ENCODE data around the gene PCDHA2.
"Not testable (repeated sequence)": the region's sequence is repeated elsewhere in the genome, so short reads cannot be mapped to it uniquely, and the experiment has no call there.

The PCDHA2 gene

DNA sequence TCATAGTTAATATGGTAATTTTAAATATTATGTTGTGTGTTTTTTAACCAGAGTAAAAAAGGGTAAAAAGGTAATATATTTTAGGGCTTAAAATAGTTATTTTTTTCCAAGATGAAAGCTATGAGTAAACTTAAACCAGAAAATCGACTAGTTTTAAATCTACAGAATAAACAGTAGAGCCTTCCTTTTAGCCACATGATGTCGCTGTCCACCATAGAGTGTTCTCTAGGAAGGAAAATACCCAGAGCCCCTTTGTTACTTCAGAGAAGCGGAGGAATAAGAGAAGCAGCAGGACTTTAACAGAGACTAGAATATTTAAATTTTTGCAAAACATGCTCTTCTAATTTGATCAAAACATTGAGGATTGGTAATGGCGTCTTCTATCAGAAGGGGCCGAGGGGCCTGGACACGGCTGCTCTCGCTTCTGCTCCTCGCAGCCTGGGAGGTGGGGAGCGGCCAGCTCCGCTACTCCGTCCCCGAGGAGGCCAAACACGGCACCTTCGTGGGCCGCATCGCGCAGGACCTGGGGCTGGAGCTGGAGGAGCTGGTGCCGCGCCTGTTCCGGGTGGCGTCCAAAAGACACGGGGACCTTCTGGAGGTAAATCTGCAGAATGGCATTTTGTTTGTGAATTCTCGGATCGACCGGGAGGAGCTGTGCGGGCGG, at the start of gene PCDHA2:
TSS of gene PCDHA2 (plus strand) at position 258 of the 664 bp plus-strand sequence.
- DNase-seq = no peak

DNA sequence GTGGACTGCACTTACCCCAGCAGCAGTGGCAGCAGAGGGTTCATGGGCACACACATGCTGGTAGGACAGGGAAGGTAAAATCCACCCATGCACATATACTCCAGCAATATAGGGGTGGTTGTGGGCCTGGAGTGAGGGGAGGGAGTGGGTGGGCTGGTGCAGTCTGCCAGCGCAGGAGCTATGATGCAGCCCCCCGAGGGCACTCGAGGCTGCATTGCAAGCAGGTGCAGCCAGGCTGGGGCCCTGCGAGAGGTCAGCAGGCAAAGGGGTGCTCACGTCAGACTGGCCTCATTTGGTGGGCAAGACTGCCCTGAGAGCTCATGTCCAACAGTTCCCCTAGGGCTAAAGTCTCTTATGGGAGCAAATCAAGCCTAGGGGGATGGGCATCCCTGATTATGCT, 41.1 kb upstream of the PCDHA2 start:
- DNase-seq = no peak

DNA sequence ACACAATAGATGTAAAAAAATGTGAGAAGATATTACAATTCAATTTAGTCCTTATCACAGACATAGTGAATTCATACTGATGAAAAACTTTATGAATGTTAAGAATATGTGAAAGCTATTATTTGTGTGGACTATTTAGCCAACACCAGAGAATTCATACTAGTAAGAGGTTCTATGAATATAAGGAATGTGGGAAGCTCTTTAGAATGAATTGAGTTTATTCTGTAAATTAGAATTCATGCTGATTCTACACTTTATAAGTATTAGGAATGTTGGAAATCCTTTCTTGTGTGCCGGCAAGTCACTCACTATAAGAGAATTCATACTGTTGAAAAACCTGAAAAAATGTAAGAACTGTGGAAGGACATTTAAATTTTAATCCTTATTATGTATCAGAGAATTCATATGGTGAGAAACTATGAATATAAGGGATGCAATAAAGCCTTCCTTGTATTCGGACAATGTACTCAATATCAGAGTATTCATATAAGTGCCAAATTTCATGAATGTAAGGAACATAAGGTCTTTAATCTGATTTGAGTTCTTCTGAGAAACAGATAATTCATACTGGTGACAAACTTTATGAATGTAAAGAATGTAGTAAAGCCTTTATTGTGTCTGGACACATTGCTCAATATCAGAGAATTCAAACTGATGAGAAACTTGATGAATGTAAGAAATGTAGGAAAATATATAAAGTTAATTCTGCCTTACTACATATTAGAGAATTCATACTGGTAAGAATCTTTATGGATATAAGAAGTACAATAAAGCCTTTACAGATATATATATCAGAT, 30.3 kb upstream of the PCDHA2 start:
- peak; percentile 4 for DNase-seq

DNA sequence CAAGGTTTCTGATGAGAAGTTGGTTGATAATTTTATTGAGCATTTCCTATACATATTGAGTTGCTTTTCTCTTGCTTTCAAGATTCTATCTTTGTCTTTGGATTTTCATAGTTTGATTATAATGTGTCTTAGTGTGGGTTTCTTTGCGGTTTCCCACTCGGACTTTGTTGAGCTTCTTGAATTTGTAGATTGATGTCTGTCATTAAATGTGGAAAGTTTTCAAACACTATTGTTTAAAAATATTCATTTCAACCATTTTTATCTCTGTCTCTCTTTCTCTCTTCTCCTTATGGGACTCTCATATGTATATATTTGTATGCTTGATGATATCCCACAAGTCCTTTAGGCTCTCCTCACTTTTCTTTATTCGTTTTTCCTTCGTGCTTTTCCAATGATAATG, 27.2 kb upstream of the PCDHA2 start:
- no peak for DNase-seq

DNA sequence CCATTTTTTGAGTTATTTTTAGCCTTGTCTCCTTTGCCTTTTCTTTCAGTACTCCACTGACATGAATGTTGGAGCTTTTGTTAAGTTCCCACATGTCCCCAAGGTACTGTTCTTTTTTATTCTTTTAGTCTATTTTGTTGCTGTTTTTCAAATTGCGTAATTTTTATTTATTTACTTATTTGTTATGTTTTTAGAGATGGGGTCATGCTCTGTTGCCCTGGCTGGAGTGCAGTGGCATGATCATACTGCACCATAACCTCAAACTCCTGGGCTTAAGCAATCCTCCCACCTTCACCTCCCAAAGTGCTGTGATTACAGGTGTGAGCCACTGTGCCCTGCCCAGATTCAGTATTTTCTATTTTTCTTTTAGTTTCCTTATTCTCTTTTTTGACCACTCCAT, 14.1 kb upstream of the PCDHA2 start:
- DNase-seq = no peak

DNA sequence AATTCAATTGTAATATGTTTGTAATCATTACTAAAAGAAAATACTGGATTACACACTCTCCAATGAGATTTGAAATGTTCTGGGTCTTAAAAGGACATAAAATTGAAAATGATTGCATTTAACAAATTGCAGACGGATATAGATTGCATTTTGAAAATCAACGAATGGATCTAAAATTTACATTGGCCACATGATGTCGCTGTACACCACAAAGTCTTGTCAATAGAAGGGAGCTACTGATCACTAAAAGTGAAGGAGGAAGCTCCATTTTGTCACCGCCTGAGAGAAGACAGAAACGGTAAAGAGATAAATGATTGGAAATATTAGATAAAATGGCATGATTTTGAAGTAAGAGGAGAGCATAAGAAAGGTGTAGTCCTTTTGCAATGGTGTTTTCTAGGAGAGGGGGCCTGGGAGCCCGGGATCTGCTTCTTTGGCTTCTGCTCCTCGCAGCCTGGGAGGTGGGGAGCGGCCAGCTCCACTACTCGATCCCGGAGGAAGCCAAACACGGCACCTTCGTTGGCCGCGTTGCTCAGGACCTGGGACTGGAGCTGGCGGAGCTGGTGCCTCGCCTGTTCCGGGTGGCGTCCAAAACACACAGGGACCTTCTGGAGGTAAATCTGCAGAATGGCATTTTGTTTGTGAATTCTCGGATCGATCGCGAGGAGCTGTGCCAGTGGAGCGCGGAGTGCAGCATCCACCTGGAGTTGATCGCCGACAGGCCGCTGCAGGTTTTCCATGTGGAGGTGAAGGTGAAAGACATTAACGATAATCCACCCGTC, 8.6 kb upstream of the PCDHA2 start, which contains the start of gene PCDHA1:
TSS of gene PCDHA1 (plus strand) at position 236 of the 782 bp plus-strand sequence.
- peak; percentile 62 for DNase-seq

DNA sequence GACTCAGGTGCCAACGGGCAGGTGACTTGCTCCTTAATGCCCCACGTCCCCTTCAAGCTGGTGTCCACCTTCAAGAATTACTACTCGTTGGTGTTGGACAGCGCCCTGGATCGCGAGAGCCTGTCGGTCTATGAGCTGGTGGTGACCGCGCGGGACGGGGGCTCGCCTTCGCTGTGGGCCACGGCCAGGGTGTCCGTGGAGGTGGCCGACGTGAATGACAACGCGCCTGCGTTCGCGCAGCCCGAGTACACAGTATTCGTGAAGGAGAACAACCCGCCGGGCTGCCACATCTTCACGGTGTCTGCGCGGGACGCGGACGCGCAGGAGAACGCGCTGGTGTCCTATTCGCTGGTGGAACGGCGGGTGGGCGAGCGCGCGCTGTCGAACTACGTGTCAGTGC, 7.2 kb upstream of the PCDHA2 start:
- DNase-seq = not testable (repeated sequence)

DNA sequence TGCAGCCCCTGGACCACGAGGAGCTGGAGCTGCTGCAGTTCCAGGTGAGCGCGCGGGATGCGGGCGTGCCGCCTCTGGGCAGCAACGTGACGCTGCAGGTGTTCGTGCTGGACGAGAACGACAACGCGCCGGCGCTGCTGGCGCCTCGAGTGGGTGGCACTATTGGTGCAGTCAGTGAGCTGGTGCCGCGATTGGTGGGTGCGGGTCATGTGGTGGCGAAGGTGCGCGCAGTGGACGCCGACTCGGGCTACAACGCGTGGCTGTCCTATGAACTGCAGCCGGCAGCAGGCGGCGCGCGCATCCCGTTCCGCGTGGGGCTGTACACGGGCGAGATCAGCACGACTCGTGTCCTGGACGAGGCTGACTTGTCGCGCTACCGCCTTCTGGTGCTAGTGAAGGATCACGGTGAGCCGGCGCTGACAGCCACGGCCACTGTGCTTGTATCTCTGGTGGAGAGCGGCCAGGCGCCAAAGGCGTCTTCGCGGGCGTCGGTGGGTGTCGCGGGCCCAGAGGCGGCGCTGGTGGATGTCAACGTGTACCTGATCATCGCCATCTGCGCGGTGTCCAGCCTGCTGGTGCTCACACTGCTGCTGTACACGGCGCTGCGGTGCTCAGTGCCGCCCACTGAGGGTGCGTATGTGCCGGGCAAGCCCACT, 6.7 kb upstream of the PCDHA2 start:
- not testable (repeated sequence) for DNase-seq

DNA sequence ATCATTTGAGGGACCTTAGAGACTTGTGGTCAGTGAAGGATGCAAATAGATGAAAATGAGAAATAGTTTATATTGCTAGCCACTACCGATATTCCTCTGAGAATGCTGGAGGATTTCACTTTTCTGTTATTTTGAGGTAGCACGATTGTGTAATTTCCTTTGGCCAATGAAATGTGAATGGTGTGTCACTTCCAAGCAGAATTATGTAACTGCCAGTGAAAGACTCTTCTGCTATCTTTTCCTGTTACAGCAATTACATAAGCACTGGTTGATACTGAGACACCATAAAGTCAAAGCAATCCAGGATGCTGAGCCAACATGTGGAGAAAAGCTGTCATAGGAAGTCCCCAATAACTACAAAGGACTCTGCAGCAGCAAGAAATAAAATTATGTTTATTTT, 3.6 kb upstream of the PCDHA2 start:
- DNase-seq = peak; percentile 33

DNA sequence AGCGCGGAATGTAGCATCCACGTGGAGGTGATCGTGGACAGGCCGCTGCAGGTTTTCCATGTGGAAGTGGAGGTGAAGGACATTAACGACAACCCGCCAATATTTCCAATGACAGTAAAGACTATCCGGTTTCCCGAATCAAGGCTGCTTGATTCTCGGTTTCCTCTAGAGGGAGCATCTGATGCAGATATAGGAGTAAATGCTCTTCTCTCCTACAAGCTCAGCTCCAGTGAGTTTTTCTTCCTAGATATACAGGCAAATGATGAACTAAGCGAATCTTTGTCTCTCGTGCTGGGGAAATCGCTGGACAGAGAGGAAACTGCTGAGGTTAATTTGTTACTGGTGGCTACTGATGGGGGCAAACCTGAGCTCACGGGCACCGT, 598 bp downstream of the PCDHA2 start:
- no peak for DNase-seq

DNA sequence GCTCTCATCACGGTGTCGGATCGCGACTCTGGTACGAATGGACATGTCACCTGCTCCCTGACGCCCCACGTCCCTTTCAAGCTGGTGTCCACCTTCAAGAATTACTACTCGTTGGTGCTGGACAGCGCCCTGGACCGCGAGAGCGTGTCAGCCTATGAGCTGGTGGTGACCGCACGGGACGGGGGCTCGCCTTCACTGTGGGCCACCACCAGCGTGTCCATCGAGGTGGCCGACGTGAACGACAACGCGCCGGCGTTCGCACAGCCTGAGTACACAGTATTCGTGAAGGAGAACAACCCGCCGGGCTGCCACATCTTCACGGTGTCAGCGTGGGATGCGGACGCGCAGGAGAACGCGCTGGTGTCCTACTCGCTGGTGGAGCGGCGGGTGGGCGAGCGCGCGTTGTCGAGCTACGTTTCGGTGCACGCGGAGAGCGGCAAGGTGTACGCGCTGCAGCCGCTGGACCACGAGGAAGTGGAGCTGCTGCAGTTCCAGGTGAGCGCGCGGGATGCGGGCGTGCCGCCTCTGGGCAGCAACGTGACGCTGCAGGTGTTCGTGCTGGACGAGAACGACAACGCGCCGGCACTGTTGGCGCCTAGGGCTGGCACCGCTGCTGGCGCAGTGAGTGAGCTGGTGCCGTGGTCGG, 1.5 kb downstream of the PCDHA2 start:
- DNase-seq = not testable (repeated sequence)

DNA sequence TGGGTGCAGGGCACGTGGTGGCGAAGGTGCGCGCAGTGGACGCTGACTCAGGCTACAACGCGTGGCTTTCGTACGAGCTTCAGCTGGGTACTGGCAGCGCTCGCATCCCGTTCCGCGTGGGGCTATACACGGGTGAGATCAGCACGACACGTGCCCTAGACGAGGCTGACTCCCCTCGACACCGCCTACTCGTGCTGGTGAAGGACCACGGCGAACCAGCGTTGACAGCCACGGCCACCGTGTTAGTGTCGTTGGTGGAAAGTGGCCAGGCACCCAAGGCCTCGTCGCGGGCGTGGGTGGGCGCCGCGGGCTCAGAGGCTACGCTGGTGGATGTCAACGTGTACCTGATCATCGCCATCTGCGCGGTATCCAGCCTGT, 2.1 kb downstream of the PCDHA2 start:
- DNase-seq = no peak

DNA sequence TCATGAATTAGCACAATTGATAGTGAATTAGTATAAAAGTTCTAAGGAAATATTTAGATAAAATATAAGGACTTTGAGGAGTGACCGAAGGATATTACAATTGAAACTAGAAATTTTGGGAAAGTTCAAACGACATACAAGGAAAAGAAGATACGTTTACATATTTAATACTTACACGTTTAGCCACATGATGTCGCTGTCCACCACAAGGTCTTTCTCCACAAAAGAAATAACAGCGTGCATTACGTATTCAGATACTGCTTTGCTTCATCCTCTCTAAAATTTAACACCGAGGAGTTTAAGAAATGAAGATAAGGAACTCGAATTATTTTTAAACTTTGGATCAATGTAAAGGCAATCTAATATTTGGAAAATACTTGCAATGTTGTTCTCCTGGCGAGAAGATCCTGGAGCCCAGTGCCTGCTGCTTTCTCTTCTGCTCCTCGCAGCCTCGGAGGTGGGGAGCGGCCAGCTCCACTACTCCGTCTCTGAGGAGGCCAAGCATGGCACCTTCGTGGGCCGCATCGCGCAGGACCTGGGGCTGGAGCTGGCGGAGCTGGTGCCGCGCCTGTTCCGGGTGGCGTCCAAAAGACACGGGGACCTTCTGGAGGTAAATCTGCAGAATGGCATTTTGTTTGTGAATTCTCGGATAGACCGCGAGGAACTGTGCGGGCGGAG, 6.3 kb downstream of the PCDHA2 start, which contains the start of gene PCDHA3:
TSS of gene PCDHA3 (plus strand) at position 242 of the 678 bp plus-strand sequence.
- DNase-seq = no peak

DNA sequence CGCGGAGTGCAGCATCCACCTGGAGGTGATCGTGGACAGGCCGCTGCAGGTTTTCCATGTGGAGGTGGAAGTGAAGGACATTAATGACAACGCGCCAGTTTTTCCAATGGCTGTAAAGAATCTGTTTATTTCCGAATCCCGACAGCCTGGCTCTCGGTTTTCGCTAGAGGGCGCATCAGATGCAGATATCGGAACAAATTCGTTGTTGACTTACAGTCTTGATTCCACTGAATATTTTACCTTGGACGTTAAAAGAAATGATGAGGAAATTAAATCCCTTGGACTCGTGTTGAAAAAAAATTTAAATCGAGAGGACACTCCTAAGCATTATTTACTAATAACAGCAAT, 6.8 kb downstream of the PCDHA2 start:
- DNase-seq = no peak

DNA sequence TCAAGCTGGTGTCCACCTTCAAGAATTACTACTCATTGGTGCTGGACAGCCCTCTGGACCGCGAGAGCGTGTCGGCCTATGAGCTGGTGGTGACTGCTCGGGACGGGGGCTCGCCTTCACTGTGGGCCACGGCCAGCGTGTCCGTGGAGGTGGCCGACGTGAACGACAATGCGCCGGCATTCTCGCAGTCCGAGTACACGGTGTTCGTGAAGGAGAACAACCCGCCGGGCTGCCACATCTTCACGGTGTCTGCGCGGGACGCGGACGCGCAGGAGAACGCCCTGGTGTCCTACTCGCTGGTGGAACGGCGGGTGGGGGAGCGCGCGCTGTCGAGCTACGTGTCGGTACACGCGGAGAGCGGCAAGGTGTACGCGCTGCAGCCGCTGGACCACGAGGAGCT, 7.7 kb downstream of the PCDHA2 start:
- DNase-seq = not testable (repeated sequence)

DNA sequence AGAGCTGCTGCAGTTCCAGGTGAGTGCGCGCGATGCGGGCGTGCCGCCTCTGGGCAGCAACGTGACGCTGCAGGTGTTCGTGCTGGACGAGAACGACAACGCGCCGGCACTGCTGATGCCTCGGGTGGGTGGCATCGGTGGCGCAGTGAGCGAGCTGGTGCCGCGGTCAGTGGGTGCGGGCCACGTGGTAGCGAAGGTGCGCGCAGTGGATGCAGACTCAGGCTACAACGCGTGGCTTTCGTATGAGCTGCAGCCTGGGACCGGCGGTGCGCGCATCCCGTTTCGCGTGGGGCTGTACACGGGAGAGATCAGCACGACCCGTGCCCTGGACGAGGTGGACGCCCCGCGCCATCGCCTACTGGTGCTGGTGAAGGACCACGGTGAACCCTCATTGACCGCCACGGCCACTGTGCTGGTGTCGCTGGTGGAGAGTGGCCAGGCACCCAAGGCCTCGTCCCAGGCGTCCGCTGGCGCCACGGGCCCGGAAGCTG, 8.2 kb downstream of the PCDHA2 start:
- DNase-seq = no peak

DNA sequence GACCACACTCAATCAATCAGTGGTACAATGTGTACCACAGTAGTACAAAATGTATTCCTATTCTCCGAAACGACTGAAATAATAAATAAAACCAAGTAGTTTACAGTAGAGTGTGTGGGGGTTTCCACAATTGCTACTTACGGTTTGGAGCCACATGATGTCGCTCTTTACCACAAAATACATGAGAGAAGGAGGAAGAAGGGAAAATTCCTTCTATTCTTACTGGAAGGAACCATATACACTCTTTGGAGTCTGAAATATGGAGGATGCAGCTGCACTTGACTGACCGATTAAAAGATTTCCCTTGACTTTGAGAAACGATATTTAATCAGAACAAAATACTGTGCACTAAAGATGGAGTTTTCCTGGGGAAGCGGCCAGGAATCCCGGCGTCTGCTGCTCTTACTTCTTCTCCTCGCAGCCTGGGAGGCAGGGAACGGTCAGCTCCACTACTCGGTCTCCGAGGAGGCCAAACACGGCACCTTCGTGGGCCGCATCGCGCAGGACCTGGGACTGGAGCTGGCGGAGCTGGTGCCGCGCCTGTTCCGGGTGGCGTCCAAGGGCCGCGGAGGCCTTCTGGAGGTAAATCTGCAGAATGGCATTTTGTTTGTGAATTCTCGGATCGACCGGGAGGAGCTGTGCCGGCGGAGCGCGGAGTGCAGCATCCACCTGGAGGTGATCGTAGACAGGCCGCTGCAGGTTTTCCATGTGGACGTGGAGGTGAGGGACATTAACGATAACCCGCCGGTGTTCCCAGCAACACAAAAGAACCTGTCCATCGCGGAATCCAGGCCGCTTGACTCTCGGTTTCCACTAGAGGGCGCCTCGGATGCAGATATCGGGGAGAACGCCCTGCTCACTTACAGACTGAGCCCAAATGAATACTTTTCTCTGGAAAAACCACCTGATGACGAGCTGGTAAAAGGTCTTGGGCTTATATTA, 12.5 kb downstream of the PCDHA2 start, which contains the start of gene PCDHA4:
TSS of gene PCDHA4 (plus strand) at position 235 of the 942 bp plus-strand sequence.
- peak; percentile 8 for DNase-seq

DNA sequence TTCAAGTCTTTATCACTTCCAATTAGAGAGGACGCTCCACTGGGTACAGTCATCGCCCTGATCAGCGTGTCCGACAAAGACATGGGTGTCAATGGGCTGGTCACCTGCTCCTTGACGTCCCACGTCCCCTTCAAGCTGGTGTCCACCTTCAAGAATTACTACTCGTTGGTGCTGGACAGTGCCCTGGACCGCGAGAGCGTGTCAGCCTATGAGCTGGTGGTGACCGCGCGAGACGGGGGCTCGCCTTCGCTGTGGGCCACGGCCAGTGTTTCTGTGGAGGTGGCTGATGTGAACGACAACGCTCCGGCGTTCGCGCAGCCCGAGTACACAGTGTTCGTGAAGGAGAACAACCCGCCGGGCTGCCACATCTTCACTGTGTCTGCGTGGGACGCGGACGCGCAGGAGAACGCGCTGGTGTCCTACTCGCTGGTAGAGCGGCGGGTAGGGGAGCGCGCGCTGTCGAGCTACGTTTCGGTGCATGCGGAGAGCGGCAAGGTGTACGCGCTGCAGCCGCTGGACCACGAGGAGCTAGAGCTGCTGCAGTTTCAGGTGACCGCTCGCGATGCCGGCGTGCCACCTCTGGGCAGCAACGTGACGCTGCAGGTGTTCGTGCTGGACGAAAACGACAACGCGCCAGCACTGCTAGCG, 13.7 kb downstream of the PCDHA2 start:
- not testable (repeated sequence) for DNase-seq

DNA sequence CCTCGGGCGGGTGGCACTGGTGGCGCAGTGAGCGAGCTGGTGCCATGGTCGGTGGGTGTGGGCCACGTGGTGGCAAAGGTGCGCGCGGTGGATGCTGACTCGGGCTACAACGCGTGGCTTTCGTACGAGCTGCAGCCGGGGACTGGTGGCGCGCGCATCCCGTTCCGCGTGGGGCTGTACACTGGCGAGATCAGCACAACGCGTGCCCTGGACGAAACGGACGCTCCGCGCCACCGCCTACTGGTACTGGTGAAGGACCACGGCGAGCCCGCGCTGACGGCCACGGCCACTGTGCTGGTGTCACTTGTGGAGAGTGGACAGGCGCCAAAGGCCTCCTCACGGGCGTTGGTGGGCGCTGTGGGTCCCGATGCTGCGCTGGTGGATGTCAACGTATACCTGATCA, 14.2 kb downstream of the PCDHA2 start:
- DNase-seq = no peak
